Lower leg skin (tissue), 3 donors: Measurements from ENCODE around the gene BTBD17.

Experiments
- CTCF ChIP-seq, 3 donors: fragments of 450-650 bp; IDR thresholded peaks; one replicate each; pipeline ENCODE4 v1.5.1; 2016; ENCODE audit warnings: antibody characterized with exemption in 3 of 3, mild to moderate bottlenecking in 3 of 3, moderate library complexity in 2 of 3
- POLR2A ChIP-seq, 2 donors: fragments of 450-650 bp; IDR thresholded peaks; one replicate each; pipeline ENCODE4 v1.6.1; 2016 to 2017; ENCODE audit warnings: antibody characterized with exemption in 2 of 2, mild to moderate bottlenecking in 1 of 2, moderate library complexity in 1 of 2

GRCh38 chr17:74355065-74355464 lies 6.6 kb downstream of the BTBD17 start:
- no peak for TF ChIP-seq CTCF (IDR thresholded peaks at IDR 0.05)
- TF ChIP-seq POLR2A (IDR thresholded peaks at IDR 0.05): no peak
